Stomach (tissue), 9 donors: ENCODE results near the gene TOM1. TPM values are rescaled to one million over a fixed set of nuclear protein-coding genes. Genes with fewer than 3 reads are reported as not detected.

Experiments
- DNase-seq, 2 donors: peaks; one replicate each; pipeline versions ENCODE4 v3.0.0 to v3.0.0-alpha.2; 2013 to 2019
- H3K27ac ChIP-seq, 5 donors: fragments of 200-600 bp in 4 of 5; sonication (generic) in 4 of 5; one replicate each; pipeline ENCODE4 v1.5.1; 2013 to 2019; ENCODE audit warnings: mild to moderate bottlenecking in 1 of 5, moderate library complexity in 1 of 5
- H3K27me3 ChIP-seq, 3 donors: fragments of 200-600 bp; sonication (generic); one replicate each; pipeline ENCODE4 v1.5.1; 2017 to 2019; ENCODE audit warnings: mixed run types in 1 of 3
- H3K36me3 ChIP-seq, 4 donors: fragments of 200-600 bp; sonication (generic); 1 replicate in 3 of 4; 2 replicates in 1 of 4; pipeline ENCODE4 v1.5.1; 2016 to 2019
- H3K4me1 ChIP-seq, 4 donors: fragments of 200-600 bp; sonication (generic); one replicate each; pipeline ENCODE4 v1.5.1; 2016 to 2019
- H3K4me3 ChIP-seq, 4 donors: fragments of 200-600 bp; sonication (generic) in 3 of 4; one replicate each; pipeline ENCODE4 v1.5.1; 2016 to 2019; ENCODE audit warnings: mild to moderate bottlenecking in 1 of 4
- H3K9me3 ChIP-seq, 4 donors: fragments of 200-600 bp; sonication (generic); one replicate each; pipeline ENCODE4 v1.5.1; 2016 to 2019
- EP300 ChIP-seq: sonication (generic); formaldehyde crosslinking; IDR thresholded peaks from one replicate; pipeline ENCODE4 v1.6.1; 2017; ENCODE audit warnings: antibody characterized with exemption
- POLR2A ChIP-seq, 4 donors: fragments of 450-650 bp; IDR thresholded peaks; one replicate each; pipeline ENCODE4 v1.6.1; 2016; ENCODE audit warnings: antibody characterized with exemption in 4 of 4, control low read depth in 2 of 4, mild to moderate bottlenecking in 1 of 4, moderate library complexity in 1 of 4
- POLR2AphosphoS5 ChIP-seq, 3 donors: sonication (generic); formaldehyde crosslinking; IDR thresholded peaks; one replicate each; pipeline ENCODE4 v1.6.1; 2016; ENCODE audit warnings: antibody characterized with exemption in 3 of 3
- WGBS, 5 donors: extraction: QIAGEN DNeasy Blood & Tissue Kit in 3 of 5; methylation state at CpG; one replicate each; pipeline versions ENCODE4 v1.1.5 to v1.1.7; 2013 to 2018; 5-methylcytosine and 5-hydroxymethylcytosine counted together
- intact Hi-C: fragments of 100-400 bp; cut with DNase I; formaldehyde crosslinking; loops from one replicate; pipeline ENCODE4 v1.15.1; 2023; ENCODE audit warnings: low total_unique reads
- polyA plus RNA-seq, 3 donors: library from polyadenylated mRNA; stranded (reverse); fragments of 200-250 nt; gene quantifications; one replicate each; pipeline ENCODE4 v1.2.3, GENCODE V29; 2013
- total RNA-seq, 5 donors: library from RNA; depleted of rRNA; stranded (reverse); fragments of >200 nt; gene quantifications; one replicate each; pipeline versions ENCODE4 v1.1.0 to v1.2.3, GENCODE V29; 2014 to 2016
- TF ChIP-seq, protein P1 (sequence below), 7 experiments: fragments of 450-650 bp in 4 of 7; fragments of 200-600 bp in 3 of 7; sonication (generic) in 3 of 7; IDR thresholded peaks; one replicate each; pipeline ENCODE4 v1.5.1; 2016 to 2019; ENCODE audit warnings: antibody characterized with exemption in 7 of 7, control low read depth in 2 of 7, mild to moderate bottlenecking in 1 of 7
- donor health status: healthy with polysubstance abuse.
- donor health status: Bipolar disorder and iron deficiency.
- donor health status: healthy.

The TOM1 gene
- total and polyA plus RNA-seq, 8 donors: 17.3 to 150 (median 40.5) TPM

DNA sequence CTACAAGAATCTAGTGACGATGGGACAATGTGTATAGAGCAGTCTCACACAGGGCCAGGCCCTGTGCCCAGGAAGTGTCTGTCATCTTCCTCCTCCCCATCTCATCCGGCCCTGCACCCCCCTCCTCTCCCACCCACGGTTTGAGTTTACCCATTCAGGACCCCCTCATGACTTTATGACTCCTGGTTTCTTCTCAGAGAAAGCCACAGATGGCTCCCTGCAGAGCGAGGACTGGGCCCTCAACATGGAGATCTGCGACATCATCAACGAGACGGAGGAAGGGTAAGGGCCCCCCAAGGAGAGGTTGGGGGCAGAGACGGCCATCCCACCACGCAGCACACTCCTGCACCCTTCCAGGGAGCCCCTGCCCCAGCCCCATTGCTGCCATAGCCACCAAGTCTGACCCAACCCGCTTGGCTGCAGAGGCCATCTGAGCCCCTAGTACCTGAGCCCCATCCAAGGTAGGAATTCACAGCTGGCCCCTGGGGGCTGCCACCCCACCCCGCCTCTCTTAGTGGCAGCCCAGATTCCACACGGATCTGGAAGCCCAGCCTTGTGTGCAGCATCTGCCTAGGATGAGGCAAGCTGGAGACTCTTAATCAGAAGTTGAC, 18.1 kb downstream of the TOM1 start:
- Histone ChIP-seq H3K36me3 (peaks cover 34 to 59% (median 56%) of the 10 kb centered on the region in 4 donors), H3K9me3 (no peaks in the 10 kb centered on the region), H3K27me3 (no peaks in the 10 kb centered on the region), H3K4me3 (no peak overlapping the region), H3K27ac (no peak overlapping the region), H3K4me1 (peaks cover 13 to 39% (median 30%) of the 10 kb centered on the region in 4 donors)
- intact Hi-C loops: no loop called here
- WGBS, 5 donors: 82 to 88% (median 86%) methylated on average over 10 to 12 of the region's 12 CpGs
- TF ChIP-seq EP300 (no peak), POLR2AphosphoS5 (IDR thresholded peaks at IDR 0.05) (no peak), POLR2A (IDR thresholded peaks at IDR 0.05) (no peak)
- TF ChIP-seq, protein P1, sequence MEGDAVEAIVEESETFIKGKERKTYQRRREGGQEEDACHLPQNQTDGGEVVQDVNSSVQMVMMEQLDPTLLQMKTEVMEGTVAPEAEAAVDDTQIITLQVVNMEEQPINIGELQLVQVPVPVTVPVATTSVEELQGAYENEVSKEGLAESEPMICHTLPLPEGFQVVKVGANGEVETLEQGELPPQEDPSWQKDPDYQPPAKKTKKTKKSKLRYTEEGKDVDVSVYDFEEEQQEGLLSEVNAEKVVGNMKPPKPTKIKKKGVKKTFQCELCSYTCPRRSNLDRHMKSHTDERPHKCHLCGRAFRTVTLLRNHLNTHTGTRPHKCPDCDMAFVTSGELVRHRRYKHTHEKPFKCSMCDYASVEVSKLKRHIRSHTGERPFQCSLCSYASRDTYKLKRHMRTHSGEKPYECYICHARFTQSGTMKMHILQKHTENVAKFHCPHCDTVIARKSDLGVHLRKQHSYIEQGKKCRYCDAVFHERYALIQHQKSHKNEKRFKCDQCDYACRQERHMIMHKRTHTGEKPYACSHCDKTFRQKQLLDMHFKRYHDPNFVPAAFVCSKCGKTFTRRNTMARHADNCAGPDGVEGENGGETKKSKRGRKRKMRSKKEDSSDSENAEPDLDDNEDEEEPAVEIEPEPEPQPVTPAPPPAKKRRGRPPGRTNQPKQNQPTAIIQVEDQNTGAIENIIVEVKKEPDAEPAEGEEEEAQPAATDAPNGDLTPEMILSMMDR (IDR thresholded peaks at IDR 0.05): no peak
- DNase-seq: no peak

DNA sequence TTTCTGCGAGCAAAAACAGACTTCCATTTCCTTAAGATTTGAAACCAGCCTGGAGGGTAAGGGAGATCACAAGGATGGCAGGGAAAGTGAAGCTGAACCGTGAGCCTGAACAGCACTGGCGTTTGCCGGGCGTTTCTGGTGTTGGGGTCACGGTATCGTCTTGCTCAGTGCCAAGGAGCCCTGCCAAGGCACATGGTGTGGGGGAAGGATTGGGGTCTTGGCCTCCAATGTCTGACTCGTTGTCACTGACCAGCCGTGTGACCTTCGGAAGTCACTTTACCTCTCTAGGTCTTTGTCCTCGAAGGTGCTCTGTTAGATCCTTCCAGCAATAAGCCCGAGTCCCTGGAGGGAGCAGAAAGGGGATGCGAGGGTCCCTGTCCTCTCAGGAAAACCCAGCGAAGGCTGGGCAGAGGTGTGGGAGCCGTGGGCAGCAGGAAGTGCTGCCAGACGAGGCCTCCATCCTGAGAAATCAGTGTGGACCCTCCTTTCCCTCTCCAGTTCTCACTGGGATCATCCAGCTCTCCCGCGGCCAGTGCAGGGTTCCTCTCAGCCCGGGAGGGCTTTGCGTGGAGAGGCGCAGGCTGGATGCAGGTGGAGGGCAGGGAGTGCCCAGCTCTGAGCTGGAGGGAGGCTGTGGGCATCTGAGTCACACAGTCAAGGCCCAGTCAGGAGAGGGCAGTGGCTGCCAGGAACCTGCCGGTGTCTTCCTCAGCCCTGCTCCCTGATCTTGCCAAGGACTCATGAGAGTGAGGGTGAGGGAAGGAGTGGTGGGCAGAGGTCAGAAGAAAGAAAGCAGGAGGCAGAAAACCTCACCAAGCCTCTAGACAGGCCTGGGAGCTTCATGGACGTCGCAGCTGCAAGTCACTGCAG, 18.9 kb downstream of the TOM1 start:
- Histone ChIP-seq H3K27me3 (no peaks in the 10 kb centered on the region), H3K9me3 (no peaks in the 10 kb centered on the region), H3K4me3 (no peak overlapping the region), H3K27ac (no peak overlapping the region), H3K4me1 (peaks cover 9 to 31% (median 23%) of the 10 kb centered on the region in 4 donors), H3K36me3 (peaks cover 42 to 67% (median 64%) of the 10 kb centered on the region in 4 donors)
- DNase-seq: no peak
- intact Hi-C loops: no loop called here
- TF ChIP-seq, protein P1 (IDR thresholded peaks at IDR 0.05): no peak
- TF ChIP-seq EP300 (no peak), POLR2A (IDR thresholded peaks at IDR 0.05) (no peak), POLR2AphosphoS5 (IDR thresholded peaks at IDR 0.05) (no peak)
- WGBS, 5 donors: 87 to 94% (median 93%) methylated on average over 20 to 24 of the region's 24 CpGs

DNA sequence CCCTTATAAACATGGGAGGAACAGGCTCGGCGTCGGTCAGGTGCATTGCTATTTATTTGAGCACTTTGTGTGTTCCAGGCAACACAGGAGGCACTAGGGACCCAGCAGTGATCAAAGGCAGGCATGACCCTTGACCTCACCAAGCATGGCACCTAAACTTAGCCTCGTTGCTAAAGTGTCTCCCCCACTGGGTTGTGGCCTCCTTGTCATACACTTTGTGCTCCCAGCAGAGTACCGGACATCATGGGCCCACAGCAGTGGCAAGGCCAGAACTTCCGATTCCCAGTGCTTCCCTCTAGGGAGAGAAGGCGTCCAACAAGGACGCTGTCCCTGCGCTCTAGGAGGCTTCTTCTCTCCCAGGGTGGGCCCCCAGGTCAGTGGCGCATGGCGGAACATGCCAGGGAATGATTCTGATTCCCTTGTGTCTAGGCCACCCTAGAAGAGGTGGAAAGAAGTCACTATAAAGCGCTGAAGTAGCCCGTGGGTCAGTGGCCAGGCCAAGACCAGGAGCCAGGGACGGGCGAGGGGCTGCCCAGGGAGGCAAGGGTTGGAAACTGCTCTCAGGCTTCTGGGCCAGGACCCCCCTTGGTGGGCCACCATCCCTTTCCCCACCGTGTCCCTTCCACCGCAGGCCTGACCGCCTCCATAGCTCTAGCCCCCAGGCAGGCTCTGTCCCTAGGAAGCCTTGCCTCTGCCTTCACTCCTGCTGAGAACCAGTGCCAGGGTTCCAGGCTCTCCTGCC, 19.7 kb downstream of the TOM1 start:
- H3K36me3 ChIP-seq: peaks cover 50 to 76% (median 72%) of the 10 kb centered on the region in 4 donors
- intact Hi-C loops: no loop called here
- no peak for TF ChIP-seq POLR2A (IDR thresholded peaks at IDR 0.05)
- TF ChIP-seq EP300: no peak
- no peak for TF ChIP-seq POLR2AphosphoS5 (IDR thresholded peaks at IDR 0.05)
- TF ChIP-seq, protein P1 (IDR thresholded peaks at IDR 0.05): no peak
- H3K27ac ChIP-seq: no peak overlapping the region
- H3K4me3 ChIP-seq: no peak overlapping the region
- DNase-seq: no peak
- WGBS, 5 donors: 91 to 95% (median 93%) methylated on average over 18 of the region's 18 CpGs
- H3K4me1 ChIP-seq: peaks cover 6 to 22% (median 15%) of the 10 kb centered on the region in 4 donors
- H3K27me3 ChIP-seq: no peaks in the 10 kb centered on the region
- no peaks in the 10 kb centered on the region for H3K9me3 ChIP-seq

DNA sequence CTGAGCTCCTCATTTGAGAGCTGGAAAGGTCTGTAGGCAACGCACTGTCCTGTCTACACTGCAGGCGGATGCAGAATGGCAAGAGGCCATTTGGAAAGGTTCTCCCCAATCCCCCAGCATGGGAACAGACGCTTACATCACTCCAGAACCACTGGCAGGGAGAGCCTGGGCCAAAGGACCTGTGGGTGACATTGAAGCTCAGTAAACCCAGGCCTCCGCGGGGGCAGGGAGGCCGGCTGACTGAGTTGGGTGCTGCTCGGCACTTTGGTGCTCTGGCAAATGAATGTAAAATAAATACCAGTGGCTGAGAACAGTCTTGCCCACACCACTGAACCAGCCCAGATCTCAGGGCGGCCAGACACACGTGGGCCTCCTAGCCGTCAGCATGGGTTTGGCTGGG, 22.4 kb downstream of the TOM1 start:
- 85 to 94% (median 90%) methylated on average over 4 to 10 of the region's 10 CpGs for WGBS, 5 donors
- DNase-seq: no peak
- H3K27ac ChIP-seq: no peak overlapping the region
- H3K36me3 ChIP-seq: peaks cover 71 to 100% (median 99%) of the 10 kb centered on the region in 4 donors
- H3K9me3 ChIP-seq: no peaks in the 10 kb centered on the region
- intact Hi-C loops: no loop called here
- no peak overlapping the region for H3K4me3 ChIP-seq
- H3K27me3 ChIP-seq: no peaks in the 10 kb centered on the region
- TF ChIP-seq, protein P1 (IDR thresholded peaks at IDR 0.05): no peak
- TF ChIP-seq POLR2AphosphoS5 (IDR thresholded peaks at IDR 0.05): no peak
- TF ChIP-seq EP300: no peak
- TF ChIP-seq POLR2A (IDR thresholded peaks at IDR 0.05): no peak
- H3K4me1 ChIP-seq: no peaks in the 10 kb centered on the region
